ENCODE data around the gene PLP2. TPM values are rescaled to one million over a fixed set of nuclear protein-coding genes. Genes with fewer than 3 reads are reported as not detected.
A peak's percentile ranks its signal among the peaks of the same experiment; 100 is the strongest.

The PLP2 gene
- polyA plus RNA-seq, 2 of the 4 experiments (the other 2 are of a cell fraction) = 164 to 209 TPM

- TF ChIP-seq GATA3 (IDR thresholded peaks at IDR 0.05; ENCODE audit: borderline replicate concordance) (no peak), BHLHE40 (IDR thresholded peaks at IDR 0.05; ENCODE audit: low read depth, low read length) (no peak), RAD21 (conservative IDR thresholded peaks at IDR 0.05 in 1 of 2, IDR thresholded peaks at IDR 0.05 in 1 of 2) (no peak), ZC3H11A (IDR thresholded peaks at IDR 0.05) (no peak), FOSB (CRISPR knock-in tag; IDR thresholded peaks at IDR 0.05) (no peak), NPAS2 (CRISPR knock-in tag; IDR thresholded peaks at IDR 0.05; ENCODE audit: borderline replicate concordance) (no peak), FOXS1 (CRISPR knock-in tag; IDR thresholded peaks at IDR 0.05) (peak; percentile 63; the same call in 1 of the 2 replicates), RCOR1 (IDR thresholded peaks at IDR 0.05; ENCODE audit: low read depth, low read length) (no peak), EHF (CRISPR knock-in tag; IDR thresholded peaks at IDR 0.05) (peak; percentile 59; the same call in 1 of the 2 replicates), ESRRA (IDR thresholded peaks at IDR 0.05; ENCODE audit: borderline replicate concordance, low read length) (no peak), E2F6 (IDR thresholded peaks at IDR 0.05; ENCODE audit: borderline replicate concordance, low read depth) (peak; percentile 86), FOSL2 (IDR thresholded peaks at IDR 0.05) (no peak), FOSL2 (CRISPR knock-in tag; IDR thresholded peaks at IDR 0.05) (peak; percentile 49; the same call in 1 of the 2 replicates), HDAC2 (IDR thresholded peaks at IDR 0.05) (no peak), ELK1 (IDR thresholded peaks at IDR 0.05; ENCODE audit: low read depth, low read length) (no peak), HOXB13 (CRISPR knock-in tag; IDR thresholded peaks at IDR 0.05; ENCODE audit: low read depth) (peak; percentile 72; the same call in 1 of the 2 replicates), TP53 (CRISPR knock-in tag; IDR thresholded peaks at IDR 0.05) (no peak), POLR2A (IDR thresholded peaks at IDR 0.05; ENCODE audit: low read length) (peak; percentile 90), POLR2AphosphoS2 (conservative IDR thresholded peaks at IDR 0.05; ENCODE audit: low read length) (no peak), RNF2 (IDR thresholded peaks at IDR 0.05; ENCODE audit: borderline replicate concordance, low read depth) (no peak), HOXA7 (CRISPR knock-in tag; IDR thresholded peaks at IDR 0.05) (no peak), CHD2 (IDR thresholded peaks at IDR 0.05; ENCODE audit: low read length, partially characterized antibody) (no peak), MAFK (IDR thresholded peaks at IDR 0.05; ENCODE audit: partially characterized antibody) (no peak)
- TF ChIP-seq, protein P1, sequence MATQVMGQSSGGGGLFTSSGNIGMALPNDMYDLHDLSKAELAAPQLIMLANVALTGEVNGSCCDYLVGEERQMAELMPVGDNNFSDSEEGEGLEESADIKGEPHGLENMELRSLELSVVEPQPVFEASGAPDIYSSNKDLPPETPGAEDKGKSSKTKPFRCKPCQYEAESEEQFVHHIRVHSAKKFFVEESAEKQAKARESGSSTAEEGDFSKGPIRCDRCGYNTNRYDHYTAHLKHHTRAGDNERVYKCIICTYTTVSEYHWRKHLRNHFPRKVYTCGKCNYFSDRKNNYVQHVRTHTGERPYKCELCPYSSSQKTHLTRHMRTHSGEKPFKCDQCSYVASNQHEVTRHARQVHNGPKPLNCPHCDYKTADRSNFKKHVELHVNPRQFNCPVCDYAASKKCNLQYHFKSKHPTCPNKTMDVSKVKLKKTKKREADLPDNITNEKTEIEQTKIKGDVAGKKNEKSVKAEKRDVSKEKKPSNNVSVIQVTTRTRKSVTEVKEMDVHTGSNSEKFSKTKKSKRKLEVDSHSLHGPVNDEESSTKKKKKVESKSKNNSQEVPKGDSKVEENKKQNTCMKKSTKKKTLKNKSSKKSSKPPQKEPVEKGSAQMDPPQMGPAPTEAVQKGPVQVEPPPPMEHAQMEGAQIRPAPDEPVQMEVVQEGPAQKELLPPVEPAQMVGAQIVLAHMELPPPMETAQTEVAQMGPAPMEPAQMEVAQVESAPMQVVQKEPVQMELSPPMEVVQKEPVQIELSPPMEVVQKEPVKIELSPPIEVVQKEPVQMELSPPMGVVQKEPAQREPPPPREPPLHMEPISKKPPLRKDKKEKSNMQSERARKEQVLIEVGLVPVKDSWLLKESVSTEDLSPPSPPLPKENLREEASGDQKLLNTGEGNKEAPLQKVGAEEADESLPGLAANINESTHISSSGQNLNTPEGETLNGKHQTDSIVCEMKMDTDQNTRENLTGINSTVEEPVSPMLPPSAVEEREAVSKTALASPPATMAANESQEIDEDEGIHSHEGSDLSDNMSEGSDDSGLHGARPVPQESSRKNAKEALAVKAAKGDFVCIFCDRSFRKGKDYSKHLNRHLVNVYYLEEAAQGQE (IDR thresholded peaks at IDR 0.05) = peak; percentile 94
These were observed 28.4 kb downstream of the PLP2 start, which contains the start of gene SYP (continued) for GRCh38 chrX:49199906-49200771.
